HG02623 (cell line): ENCODE results near the gene STPG2.
"Not testable (repeated sequence)": the region's sequence is repeated elsewhere in the genome, so short reads cannot be mapped to it uniquely, and the experiment has no call there.

Experiments
- ATAC-seq: cut with Tn5 transposase; IDR thresholded peaks from one replicate; pipeline ENCODE4 v1.9.1; 2021; ENCODE audit warnings: moderate library complexity; ENCODE audit not compliant: unreplicated experiment

The STPG2 gene

DNA sequence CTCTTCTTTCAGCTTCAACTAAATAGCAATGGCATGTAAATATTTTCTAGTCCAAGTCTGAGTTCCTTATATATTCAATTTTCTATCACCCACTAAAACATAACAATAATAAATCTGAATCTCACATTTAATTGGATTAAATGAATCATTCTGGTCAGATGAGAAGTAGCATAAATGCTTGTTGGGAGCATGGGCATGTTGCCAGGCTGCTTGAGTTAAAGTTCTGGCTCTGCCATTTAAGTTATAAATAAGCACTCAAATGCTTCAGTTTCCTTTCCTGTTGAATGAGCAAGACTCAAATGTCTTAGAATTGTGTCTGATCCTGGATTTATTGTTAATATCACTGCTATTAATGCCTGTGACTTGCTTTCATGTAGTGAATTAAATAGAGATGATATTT, 496.3 kb downstream of the STPG2 start:
- no peak for ATAC-seq

DNA sequence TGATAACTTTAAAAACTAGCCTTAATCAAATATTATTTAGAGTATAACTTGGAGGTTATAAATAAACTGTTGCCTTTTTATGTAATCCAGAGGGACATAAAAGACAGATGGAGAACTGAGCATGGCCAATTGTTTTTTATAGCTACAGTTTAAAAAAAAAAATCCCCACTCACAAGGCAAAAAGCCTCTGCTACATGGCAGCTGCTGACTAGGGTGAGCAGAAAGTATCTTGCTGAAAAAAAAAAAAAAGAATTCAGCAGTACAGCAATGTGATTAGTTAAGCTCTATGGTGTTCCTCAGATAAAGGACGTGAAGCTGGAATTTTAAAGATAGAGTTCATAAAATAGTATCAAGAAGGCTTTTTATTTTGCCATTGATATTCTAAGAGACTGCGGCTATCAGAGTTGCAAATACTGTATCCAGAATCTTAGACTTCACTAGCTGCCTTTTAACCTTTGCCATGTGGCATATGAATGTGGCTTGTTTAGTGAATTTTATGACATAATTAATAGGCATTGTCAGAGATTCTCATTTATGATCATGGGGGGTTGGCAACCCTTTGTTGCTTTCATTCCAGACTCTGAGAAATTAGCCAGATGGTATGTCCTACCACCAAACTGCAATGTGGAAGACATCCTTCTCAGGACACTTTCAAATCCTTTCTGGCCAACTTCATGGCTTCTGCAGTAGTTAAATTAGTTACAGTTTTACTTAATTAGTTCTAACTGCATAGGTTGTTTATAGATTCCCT, 498.0 kb downstream of the STPG2 start:
- ATAC-seq, result no peak

DNA sequence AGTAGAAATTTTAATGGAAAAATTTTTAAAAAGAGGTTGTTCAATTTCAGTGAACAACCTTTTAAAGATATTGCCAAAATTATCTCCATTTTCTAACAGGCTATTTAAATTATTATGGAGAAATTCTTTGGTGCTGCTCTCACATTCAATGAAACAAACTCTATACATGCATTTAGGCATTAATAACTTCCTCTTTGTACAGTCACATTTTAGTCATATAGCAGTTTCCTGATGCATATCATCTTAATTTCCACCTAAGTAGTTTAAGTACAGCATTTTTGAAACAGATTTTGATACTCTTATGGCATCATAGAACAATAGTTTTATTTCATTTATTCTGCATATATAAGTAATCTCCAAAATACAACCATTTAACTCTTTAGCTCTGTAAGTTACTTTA, 500.1 kb downstream of the STPG2 start:
- ATAC-seq, result no peak

DNA sequence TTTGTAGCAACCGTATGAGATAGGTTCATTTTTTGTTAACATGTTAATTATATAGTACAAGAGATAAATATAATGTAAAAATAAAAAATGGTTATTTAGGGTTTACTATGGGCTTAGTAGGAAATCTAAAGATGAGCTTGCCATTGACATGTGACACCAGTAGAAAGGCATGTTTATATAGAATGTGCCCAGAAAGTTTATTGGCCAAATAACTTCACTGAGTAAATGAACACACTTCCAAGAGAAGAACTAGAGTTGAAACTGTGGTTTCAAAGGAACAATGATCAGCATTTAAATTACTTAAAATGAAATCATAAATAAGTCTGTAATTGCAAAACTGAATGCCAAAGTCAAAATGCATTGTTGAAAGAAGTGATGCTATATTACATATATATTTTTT, 503.3 kb downstream of the STPG2 start:
- ATAC-seq, result no peak

DNA sequence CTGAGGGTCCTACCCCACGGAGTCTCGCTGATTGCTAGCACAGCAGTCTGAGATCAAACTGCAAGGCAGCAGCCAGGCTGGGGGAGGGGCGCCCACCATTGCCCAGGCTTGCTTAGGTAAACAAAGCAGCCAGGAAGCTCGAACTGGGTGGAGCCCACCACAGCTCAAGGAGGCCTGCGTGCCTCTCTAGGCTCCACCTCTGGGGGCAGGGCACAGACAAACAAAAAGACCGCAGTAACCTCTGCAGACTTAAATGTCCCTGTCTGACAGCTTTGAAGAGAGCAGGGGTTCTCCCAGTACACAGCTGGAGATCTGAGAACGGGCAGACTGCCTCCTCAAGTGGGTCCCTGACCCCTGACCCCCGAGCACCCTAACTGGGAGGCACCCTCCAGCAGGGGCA, 509.4 kb downstream of the STPG2 start:
- not testable (repeated sequence) for ATAC-seq

DNA sequence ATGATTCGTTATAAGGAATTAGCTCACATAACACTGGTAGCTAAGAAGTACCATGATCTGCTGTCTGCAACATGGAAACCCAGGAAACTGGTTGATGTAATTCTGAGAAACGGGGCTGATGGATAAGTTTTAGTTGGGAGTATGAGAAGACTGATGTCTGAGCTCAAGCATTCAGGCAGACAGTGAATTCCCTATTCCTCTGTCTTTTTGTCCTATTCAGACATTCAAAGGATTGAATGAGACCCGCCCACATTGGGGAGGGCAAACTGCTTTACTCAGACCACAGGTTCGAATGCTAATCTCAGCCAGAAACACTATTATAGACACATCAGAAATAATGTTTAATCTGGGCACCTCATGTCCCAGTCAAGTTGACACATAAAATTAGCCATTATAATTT, 515.5 kb downstream of the STPG2 start:
- no peak for ATAC-seq

DNA sequence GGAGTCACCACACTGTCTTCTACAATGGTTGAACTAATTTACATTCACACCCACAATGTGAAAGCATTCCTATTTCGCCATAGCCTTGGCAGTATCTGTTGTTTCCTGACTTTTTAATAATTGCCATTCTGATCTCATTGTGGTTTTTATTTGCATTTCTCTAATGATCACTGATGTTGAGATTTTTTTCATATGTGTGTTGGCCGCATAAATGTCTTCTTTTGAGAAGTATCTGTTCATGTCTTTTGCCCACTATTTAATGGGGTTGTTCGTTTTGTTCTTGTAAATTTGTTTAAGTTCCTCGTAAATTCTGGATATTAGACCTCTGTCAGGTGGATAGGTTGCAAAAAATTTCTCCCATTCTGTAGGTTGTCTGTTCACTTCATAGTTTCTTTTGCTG, 519.1 kb downstream of the STPG2 start:
- no peak for ATAC-seq

DNA sequence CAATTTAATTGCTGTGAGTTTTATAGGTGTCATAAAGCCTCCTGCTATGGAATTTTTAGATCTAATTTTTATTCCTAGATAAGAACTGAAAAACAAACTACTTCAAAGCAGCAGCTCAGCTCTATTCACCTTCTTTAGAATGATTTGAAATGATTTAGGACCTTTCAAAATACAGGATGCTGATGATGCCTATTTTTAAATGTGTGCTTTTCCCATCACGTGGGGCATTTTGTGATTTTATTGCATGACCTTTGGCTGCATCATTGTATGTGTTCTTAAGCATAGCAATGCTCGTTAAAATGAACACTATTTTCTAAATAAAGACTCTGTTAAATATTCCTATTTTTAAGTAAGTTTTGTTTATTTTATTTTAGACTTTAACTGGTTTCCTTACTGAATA, 537.3 kb downstream of the STPG2 start:
- no peak for ATAC-seq

DNA sequence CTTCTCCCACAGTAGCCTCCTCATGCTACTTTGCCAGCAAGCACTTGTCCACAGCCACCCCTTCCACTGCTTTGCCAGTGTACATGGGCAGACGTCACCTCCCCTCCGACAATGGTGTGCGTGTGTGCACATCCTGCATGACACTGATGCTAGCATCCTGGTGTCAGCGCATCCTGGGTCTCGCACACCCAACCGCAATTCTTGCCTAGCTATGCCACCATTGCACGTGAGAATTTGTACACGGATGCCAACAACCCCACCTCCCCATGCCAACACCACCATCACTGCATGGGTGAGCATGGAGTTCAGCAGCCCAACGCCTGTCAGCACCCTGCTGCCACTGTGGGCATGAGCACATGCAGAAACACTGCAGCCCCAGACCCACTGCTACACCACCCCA, 550.0 kb downstream of the STPG2 start:
- ATAC-seq, result no peak

DNA sequence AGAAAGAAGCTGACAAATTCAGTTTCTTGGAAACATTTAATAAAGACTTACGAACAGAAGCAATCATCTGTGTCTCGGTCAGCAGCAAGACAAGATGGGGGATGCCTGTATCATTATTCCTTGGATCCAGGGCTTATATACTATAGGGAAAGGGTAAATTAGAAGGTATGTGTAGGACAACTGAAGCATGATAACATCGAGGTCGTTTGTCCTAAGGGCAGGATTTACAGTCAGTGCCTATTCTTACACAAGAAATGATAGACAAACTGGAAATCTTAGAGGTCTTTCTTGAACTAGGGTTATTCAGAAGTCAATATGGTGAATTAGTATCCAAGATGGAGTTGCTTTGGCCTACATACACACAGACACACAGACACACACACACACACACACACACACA, 553.0 kb downstream of the STPG2 start:
- no peak for ATAC-seq

DNA sequence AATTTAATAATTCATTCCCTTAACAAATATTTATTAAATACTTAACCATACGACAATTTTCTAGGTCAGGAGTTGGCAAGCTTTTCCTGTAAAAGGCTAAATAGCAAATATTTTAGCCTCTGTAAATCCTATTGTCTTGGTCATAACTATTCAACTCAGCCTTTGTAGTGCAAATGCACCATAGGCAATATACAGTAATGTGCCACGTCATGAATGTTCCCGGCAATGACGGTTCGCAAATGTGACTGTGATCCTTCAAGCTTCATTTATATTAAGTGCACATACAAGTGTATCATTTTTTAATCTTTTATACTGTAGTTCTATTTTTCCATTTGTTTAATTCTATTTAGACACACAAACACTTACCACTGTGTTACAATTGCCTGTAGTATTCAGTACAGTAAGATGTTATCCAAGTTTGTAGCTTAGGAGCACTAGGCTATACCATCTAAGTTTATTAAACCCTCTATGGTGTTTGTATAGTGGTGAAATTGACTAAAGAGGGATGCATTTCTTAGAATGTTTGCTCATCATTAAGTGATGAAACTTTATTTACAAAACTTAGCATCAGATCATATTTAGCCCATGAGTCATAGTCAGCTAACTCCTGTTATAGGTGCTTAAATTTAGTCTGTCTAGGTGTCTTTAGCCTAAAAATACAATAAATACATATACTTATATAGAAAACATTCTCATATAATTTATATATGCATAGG, 553.6 kb downstream of the STPG2 start:
- no peak for ATAC-seq

DNA sequence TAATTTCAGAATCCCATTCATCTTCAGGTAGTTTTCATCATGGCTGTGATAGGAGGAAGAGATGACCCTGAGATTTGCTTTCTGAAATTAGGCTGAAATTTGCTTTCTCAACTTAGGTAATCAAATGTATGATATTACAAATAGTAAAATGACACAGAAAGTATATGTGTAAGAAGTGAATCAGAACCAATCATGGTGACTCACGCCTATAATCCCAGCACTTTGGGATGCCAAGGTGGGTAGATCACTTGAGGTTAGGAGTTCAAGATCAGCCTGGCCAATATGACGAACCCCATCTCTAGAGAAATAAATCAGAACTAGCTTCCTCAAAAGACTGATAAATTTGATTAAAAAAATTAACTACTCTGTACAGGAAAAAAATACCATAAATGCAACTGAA, 555.4 kb downstream of the STPG2 start:
- no peak for ATAC-seq

DNA sequence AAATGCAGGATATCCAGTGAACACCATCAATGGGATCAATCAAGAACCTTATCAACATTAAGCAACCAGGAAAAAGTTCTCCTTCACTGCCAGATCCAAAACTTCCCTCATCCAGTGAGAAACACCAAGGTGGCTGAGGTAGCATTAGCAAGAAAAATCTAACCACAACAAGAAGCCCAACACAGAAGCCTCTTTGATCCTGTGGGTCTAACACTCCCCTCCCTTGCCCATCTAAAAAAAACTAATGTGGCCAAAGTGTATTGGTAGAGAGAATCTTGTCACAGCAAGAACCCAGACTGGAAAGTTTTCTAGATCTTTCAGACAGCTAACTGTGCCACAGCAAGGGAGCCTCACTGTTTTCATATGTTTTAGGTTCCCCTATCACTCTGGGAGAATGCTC, 558.0 kb downstream of the STPG2 start:
- ATAC-seq, result no peak

DNA sequence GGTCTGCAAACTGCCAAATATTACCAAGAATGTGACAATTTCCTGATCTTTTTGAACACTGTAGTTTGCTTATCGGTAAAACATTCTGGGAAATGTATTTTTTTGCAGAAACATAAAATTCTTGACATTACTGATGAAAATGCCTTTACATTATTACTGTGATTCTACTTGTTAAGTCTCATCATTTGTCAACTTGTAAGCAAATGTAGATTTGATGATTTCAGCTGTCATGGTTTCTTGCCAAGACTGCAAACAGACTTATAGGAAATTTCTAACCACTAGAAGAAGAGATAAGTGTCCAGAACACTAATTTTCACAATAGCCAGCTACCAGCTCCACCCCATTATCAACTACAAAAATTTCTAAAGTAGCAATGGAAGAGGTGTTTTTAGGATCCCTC, 560.4 kb downstream of the STPG2 start:
- no peak for ATAC-seq

DNA sequence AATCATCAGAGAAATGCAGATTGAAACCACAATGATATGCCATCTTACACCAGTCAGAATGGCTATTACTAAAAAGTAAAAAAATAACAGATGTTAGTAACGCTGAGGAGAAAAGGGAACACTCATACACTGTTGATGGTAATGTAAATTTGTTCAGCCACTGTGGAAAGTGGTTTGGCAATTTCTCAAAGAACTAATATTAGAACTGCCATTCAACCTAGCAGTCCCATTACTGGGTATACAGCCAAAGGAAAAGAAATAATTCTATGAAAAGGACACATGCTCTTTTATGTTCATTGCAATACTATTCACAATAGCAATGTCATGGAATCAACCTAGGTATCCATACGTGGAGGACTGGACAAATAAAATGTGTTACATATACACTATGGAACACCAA, 566.3 kb downstream of the STPG2 start:
- ATAC-seq, result no peak

DNA sequence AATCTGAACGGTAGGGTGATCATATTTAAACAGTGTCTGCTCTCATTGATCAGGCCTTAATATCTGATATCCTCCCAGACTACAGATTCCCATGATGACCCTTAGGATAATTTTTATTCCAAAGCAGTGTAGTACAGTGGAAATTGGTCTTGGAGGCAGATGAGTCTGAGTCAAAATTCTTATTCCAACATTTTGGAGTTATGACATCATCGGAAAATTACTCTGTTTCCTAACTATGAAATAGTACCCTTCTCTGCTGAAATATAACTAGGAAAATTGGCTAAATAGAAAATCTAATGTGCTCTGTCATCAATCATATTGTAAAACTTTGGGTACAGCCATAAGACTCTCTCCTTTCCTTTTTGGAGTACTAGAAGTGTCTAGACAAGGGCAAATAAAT, 583.3 kb downstream of the STPG2 start:
- ATAC-seq, result no peak

DNA sequence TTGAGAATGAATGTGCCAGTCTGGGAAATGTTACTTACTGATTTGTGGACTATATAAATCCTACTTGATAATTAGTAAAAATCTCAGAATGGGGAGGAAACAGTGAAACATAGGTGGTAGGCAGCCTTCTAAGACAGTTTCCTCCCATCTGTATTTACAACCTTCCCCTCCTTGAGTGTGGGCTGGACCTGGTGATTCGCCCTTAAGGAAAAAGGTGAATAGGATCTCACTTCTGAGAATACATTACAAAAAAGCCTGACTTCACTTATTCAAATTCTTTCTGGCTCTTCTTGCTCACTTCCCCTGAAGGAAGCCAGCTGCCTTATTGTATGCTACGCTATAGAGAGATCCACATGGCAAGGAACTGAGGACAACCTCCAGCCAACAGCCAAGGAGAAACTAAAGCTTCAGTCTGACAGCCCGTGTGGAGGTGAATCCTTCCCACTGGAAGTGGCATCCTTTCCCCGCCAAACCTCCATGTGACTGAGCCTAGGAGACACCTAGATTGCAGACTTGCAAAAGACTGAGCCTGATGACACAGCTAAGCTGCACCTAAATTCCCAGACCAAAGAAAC, 585.0 kb downstream of the STPG2 start:
- no peak for ATAC-seq

DNA sequence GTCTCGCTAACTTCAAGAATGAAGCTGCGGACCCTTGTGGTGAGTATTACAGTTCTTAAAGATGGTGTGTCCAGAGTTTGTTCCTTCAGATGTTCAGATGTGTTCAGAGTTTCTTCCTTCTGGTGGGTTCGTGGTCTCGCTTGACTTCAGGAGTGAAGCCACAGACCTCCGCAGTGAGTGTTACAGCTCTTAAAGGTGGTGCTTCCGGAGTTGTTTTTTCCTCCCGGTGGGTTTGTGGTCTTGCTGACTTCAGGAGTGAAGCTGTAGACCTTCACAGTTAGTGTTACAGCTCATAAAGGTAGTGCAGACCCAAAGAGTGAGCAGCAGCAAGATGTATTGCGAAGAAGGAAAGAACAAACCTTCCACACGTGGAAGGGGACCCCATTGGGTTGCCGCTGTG, 592.6 kb downstream of the STPG2 start:
- not testable (repeated sequence) for ATAC-seq

DNA sequence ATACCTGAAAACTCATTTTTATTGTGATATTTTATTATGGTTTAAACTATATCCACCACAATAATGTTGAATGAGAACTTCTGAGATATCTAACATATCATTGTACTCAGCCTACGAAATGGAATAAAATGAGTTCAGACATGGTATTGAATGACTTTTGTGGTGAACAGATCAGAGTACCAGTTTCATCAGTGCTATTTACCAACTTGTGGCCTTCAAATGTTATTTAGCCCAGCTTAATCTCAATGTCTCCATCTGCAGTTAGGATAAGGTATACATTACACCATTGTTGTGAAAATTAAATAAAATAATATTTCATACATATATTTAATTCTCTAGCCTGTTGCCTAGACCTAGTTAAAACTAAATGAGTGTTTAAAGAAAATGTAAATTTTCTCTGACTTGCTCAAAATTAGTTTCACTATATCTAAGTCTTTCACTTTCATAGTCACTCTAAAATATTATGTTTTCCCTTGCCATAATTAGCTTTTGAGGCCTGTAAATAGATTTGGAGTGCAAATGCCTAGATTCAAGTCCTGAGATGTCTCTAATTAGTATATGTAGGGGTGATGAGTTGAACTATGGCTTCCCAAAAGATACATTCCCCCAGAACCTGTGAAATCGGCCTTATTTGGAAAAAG, 594.2 kb downstream of the STPG2 start:
- peak; percentile 60 for ATAC-seq

DNA sequence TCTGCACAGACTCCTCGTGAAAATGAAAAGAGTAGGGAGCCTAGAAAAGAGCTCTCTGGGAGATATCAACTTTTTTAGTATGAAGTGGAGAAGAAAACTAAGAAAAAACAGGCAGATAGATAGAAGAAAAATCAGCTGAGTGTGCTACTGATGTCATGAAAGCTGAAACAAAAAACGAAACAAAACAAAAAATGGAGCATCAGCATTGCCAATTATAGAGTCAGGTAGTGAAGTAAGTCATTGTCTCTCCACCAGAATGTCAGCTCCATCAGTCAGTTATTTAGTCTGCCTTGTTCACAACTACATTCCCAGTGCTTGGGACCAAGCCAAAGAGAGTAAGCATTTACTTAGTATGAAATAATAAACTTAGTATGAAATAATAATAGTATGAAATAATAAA, 595.1 kb downstream of the STPG2 start:
- ATAC-seq, result no peak

DNA sequence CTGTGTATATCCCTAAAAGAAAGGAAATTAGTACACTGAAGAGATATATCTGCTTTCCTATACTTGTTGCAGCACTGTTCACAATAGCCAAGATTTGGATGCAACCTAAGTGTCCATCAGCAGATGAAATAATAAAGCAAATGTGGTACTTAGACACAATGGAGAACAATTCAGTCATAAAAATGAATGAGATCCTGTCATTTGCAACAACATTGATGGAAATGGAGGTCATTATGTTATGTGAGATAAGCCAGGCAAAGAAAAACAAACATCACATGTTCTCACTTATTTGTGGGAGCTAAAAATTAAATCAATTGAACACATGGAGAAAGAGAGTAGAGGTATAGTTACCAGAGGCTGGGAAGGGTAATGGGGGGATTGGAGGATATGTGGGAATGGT, 611.9 kb downstream of the STPG2 start:
- no peak for ATAC-seq

DNA sequence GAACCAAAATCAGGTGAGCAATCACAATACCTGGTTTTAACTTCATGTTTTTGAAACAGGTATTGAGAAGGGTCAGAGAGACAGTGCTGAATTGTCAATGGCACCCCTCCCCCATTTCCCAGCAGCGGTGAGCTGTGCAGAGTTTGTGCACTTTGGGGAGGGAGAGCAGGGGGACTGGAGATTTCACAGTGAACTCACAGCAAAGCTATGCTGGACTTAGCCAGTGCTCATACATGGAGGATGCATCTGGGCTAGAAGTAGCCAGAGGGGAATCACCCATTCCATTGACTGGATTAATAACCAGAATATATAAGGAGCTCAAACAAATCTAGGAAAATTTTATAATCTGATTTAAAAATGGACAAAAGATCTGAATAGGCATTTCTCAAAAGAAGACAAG, 612.6 kb downstream of the STPG2 start:
- ATAC-seq, result no peak
